Measurements from ENCODE around the gene PPP1CB. TPM values are rescaled to one million over a fixed set of nuclear protein-coding genes. Genes with fewer than 3 reads are reported as not detected.

The PPP1CB gene
- total RNA-seq, 1 donor from 2014 or later: 491 TPM

DNA sequence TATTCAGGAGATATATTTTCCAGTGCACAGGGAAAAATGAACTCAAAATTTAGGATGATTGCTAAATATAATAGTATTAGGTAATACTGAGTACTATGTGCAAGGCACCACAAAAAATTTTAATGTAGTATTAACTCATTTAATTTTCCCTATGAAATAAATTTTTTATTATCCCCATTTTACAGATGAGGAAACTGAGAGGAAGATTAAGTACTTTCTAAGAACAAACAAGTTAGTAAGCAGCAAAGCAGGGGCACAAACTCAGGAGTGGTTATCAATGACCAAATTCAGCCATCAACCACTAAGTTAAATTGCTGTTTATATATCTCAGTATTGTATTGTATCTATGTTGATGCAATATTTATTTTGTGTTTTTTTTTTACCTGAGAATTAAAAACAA lies 73.2 kb downstream of the PPP1CB start:
- intact Hi-C loops (cut with DNase I): loop anchor here (5.0 to 10.0 kb wide), 2 partner anchors 258 to 370 kb away; no protein-coding TSS in a partner anchor
- no peak for DNase-seq (ENCODE audit: low spot score)

GRCh38 chr2:28828382-28828781 lies 76.8 kb downstream of the PPP1CB start:
- DNase-seq (ENCODE audit: low spot score): no peak
- intact Hi-C loops (cut with DNase I): loop anchor here (10.0 kb wide), 1 partner anchor 366 kb away; no protein-coding TSS in a partner anchor

DNA sequence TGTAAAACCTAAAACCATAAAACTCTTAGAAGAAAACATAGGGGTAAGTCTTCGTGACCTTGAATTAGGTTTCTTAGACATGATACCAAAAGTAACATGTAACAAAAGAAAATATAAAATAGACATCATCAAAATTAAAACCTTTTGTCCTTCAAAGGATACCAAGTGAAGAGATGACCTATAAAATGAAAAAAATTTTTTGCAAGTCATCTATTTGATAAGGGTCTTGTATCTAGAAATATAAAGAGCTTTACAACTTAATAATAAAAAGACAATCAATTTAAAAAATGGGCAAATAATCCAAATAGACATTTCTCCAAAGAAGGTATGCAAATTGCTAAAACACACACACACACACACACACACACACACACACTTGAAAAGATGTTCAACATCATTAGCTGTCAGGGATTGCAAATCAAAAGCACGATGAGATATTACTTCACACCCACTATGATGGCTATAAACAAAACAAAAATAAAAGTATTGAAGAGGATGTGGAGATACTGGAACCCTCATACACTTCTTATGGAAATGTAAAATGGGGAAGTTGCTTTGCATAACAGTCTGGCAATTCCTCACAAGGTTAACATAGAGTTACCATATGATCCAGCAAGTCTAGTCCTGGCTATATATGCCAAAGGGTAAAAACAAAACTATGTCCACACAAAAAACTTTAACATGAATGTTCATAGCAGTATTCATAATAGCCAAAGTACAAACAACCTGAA lies 82.3 kb downstream of the PPP1CB start:
- DNase-seq (ENCODE audit: low spot score): no peak
- intact Hi-C loops (cut with DNase I): no loop called here

DNA sequence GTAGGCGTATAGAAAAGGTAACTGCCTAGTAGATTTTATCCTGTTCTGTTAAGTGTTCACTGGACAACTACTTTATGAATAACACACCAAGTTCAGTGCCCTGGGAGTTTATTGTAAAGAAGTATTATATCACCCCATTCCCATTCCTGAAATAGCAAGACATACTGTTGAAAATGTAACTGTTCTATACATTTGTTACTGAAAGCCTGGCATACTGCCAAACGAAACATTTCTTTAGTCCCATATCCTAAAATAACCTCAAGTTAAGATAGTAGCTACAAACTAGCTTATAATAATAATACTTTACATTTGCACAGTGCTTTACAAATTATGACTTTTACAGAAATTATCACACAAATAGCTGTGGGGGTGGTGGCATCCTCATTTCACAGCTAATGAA lies 84.2 kb downstream of the PPP1CB start:
- intact Hi-C loops (cut with DNase I): no loop called here
- DNase-seq (ENCODE audit: low spot score): no peak

GRCh38 chr2:28838971-28839370 lies 87.3 kb downstream of the PPP1CB start:
- intact Hi-C loops (cut with DNase I): no loop called here
- no peak for DNase-seq (ENCODE audit: low spot score)

GRCh38 chr2:28842042-28842441 lies 90.4 kb downstream of the PPP1CB start:
- intact Hi-C loops (cut with DNase I): no loop called here
- DNase-seq (ENCODE audit: low spot score): no peak

Other genes with a start within 250 kb of the PPP1CB start
- gene SPDYA, start 59.0 kb downstream of the PPP1CB start, total RNA-seq: 0.92 TPM
- 18.2 TPM for gene TRMT61B, start 118.5 kb downstream of the PPP1CB start, total RNA-seq
- 25.9 TPM for gene WDR43, start 142.8 kb downstream of the PPP1CB start, total RNA-seq
- gene TOGARAM2, start 229.5 kb downstream of the PPP1CB start, total RNA-seq: 0.48 TPM

All from cardiac septum (tissue), 1 donor.